ENCODE results near the gene FAM13C.
A peak's percentile ranks its signal among the peaks of the same experiment; 100 is the strongest.

Gene FAM13C

DNA sequence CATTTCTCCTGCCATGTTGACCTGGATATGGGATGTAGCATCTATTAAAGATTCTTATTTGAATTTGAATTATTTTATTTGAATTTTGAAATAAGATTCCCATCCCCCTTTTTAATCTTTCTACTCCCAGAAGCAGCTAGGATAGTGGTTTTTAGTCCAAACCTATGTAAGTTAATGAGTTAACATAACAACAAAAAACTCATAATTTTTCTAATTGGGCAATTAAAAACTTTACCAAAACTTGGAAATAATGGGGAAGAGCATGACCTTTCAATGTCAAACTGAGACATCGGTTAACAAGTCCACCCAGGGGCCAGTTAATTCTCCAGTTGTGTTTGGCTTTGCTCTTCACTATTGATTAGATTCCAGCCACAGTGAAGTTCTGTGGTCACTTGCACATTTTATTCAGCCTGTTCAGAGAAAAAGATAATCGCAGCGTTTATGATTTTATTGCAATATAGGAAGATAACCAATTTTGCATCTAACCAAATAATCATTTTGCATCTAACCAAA is 1.2 kb upstream of the FAM13C start:
- no peak for TF ChIP-seq CTCF (IDR thresholded peaks at IDR 0.05; ENCODE audit: low read length, missing control alignments)
- no peak for DNase-seq (ENCODE audit: low read depth)
- no peak overlapping the region for H3K4me3 ChIP-seq (replicated peaks; ENCODE audit: low read depth, low read length)

- DNase-seq (ENCODE audit: low read depth): peak; percentile 57
- peak overlapping the region; percentile 57 for H3K4me3 ChIP-seq (replicated peaks; ENCODE audit: low read depth, low read length)
Observed at GRCh38 chr10:59362959-59363381, 621 bp upstream of the FAM13C start.

DNA sequence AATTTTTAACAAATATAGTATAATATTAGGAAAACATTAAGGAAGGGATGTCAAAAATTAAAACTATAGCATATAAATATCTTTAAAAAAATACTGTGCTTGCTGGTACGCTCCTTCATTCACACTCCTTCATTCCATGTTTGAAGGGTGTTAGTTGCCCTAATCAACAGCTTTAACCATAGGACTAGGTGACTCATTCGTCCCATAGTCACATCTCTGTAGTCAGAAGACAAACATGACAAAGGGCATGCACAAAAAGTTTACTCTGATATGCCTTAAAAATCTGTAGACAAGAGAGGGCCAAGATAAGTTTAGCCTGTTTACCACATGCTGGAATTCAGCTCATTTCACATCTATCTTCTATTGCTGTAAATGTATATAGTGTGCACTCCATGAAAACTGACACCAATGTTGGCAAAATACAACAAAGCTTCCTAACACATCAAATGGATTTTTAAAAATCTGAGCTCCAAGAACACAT is 646 bp downstream of the FAM13C start:
- DNase-seq (ENCODE audit: low read depth): peak; percentile 3
- no peak for TF ChIP-seq CTCF (IDR thresholded peaks at IDR 0.05; ENCODE audit: low read length, missing control alignments)
- H3K4me3 ChIP-seq (replicated peaks; ENCODE audit: low read depth, low read length): peak overlapping the region; percentile 57

More at GRCh38 chr10:59362959-59363381, 621 bp upstream of the FAM13C start:
- no peak for TF ChIP-seq CTCF (IDR thresholded peaks at IDR 0.05; ENCODE audit: low read length, missing control alignments)

DNA sequence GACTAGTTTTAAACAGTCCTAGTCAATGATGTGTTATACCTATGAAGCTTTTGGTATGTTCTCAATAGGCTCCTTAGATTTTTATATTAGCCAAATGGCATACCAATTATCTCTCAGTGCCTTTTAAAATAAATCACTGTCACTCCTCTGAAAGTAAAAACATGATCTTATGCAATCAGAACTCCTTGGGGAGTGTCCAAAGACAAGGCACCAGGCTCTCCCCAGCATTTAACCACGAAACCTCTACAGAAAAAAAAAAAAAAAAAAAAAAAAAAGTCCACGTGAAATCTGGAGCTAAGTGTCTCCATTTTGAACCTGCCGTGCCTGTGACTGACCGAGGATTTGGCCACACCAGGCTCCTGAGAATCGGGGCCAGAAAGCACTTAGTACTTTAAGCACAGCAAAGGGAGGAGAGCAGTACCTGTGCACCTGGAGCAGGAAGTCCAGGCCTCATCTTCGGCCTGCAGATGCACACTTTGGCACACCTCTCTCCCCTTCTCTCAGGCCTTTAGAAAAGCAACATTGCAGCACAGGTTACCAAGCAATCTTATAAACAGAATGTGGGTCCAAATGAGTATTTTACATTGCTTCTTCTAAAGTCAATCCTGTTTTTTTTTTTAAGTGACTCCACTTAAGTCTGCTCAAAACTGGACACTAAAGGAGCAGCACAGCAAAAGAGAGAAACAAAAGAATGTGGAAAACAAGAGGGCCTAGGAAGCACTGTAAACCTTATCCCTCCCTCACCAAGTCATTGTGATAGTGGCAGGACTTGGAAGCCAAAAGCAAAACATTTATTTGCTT is 1.5 kb downstream of the FAM13C start:
- H3K4me3 ChIP-seq (replicated peaks; ENCODE audit: low read depth, low read length): peak overlapping the region; percentile 8
- TF ChIP-seq CTCF (IDR thresholded peaks at IDR 0.05; ENCODE audit: low read length, missing control alignments): no peak
- peak; percentile 25 for DNase-seq (ENCODE audit: low read depth)

GRCh38 chr10:59358576-59358975 is 3.8 kb downstream of the FAM13C start:
- no peak overlapping the region for H3K4me3 ChIP-seq (replicated peaks; ENCODE audit: low read depth, low read length)
- DNase-seq (ENCODE audit: low read depth): peak; percentile 8
- TF ChIP-seq CTCF (IDR thresholded peaks at IDR 0.05; ENCODE audit: low read length, missing control alignments): no peak

GRCh38 chr10:59354434-59354833 is 7.9 kb downstream of the FAM13C start:
- no peak for DNase-seq (ENCODE audit: low read depth)
- H3K4me3 ChIP-seq (replicated peaks; ENCODE audit: low read depth, low read length): no peak overlapping the region
- TF ChIP-seq CTCF (IDR thresholded peaks at IDR 0.05; ENCODE audit: low read length, missing control alignments): no peak

Measured in fibroblast of pulmonary artery (primary cell).